GM12875 (cell line): Measurements from ENCODE around the gene TP73.

Source experiments
- H3K4me3 ChIP-seq: one replicate; pipeline ENCODE4 v1.5.1; 2011; ENCODE audit warnings: low read depth, low read length, control low read depth
- TF ChIP-seq, protein P1 (sequence below): IDR thresholded peaks from 2 replicates; pipeline ENCODE4 v1.5.1; 2011; ENCODE audit warnings: low read depth, mild to moderate bottlenecking, control low read depth, inconsistent platforms, low read length, moderate library complexity, borderline replicate concordance; ENCODE audit not compliant: insufficient read depth

TP73 gene

DNA sequence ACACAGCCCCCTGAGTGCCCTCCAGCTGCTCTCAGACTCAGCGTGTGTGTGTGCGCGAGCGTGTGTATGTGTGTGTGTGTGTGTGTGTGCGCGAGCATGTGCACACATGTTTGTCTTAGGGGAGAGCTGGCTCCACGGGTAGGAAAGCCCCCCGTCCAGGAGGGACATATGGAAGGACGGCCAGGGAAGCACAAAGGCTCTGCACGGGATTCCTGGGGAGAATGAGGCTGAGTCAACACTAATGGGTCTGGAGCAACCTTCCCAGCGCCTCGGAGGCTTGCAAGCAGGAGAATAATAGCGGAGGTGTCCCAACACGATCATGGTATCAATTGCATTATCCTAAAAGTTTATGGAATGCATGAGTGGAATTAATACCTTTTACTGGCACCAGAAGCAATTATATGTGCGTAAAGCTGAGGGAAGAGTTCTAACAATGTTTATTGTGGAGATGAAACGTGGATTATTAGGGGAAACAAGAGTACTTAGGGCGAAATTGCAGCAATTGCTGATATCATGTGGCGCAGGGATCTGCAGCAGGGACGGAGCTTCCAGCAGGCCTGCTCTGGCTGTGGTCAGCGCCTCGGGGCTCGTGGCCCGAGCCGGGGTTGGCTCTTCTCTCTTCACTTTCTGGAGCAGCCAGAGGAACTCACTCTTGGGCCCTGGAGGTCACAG is 59.6 kb downstream of the TP73 start:
- no peak overlapping the region for H3K4me3 ChIP-seq
- TF ChIP-seq, protein P1, sequence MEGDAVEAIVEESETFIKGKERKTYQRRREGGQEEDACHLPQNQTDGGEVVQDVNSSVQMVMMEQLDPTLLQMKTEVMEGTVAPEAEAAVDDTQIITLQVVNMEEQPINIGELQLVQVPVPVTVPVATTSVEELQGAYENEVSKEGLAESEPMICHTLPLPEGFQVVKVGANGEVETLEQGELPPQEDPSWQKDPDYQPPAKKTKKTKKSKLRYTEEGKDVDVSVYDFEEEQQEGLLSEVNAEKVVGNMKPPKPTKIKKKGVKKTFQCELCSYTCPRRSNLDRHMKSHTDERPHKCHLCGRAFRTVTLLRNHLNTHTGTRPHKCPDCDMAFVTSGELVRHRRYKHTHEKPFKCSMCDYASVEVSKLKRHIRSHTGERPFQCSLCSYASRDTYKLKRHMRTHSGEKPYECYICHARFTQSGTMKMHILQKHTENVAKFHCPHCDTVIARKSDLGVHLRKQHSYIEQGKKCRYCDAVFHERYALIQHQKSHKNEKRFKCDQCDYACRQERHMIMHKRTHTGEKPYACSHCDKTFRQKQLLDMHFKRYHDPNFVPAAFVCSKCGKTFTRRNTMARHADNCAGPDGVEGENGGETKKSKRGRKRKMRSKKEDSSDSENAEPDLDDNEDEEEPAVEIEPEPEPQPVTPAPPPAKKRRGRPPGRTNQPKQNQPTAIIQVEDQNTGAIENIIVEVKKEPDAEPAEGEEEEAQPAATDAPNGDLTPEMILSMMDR = no peak

DNA sequence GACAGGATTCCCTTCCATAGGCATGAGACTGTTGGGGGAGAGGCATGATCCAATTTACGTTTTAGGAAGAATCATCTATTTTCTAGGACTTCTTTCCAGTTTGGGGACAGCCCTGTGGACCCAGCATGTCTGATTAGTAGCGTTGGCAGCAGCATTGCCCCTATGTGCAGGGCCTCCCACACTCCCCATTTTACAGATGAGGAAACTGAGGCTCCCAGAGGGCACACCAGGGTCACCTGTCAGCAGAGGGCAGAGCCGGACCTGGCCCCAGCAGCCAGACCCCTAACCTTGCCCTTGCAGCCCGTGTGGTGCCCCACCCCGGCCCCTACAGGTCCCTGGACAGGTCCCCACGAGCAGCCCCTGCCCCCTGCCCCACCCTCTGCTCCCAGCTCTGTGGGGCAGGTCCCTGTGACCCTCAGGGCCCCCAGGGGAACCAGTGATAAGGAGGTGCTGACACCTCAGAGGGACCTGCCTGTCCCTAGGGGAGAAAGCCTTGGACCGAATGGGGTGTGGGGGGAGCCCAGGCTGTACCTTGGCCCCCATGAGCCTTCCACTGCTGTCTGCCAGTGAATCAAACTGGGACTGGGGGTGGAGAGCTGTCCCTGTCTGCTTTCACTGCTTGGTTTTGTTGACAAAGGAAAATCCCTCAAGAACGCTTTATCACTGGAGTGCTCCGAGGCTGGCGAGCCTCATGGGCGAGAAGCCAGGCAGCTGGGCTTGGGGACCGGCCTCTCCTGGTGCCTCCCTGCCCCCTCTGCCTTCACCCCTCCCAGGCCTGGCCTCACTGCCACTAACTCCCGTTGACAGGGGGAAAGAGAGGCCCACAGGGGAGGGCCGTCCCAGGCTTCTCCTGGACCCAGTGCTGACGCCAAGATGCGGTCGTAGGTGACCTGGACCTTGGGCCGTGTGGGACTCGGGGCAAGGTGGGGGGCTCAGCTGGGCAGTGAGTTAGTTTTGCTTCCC is 60.5 kb downstream of the TP73 start:
- no peak overlapping the region for H3K4me3 ChIP-seq
- TF ChIP-seq, protein P1 = no peak

DNA sequence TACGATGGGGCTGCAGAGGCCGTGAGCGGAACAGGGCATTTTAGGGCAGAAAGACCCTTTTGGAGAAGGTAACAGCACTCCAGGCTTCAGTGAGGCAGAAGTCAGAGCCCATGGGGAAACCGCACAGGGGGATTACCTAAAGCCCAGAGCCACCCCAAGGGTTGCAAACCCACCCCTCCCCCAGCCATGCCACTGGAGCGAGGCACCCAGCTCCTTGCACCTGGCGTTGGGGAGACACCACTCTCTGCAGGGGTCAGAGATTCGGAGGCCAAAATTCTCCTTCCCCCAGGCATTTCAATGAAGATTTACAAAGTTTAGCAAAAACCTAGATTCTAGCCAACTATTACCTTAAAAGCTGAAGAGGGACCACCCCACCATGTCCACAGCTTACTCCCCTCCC is 61.5 kb downstream of the TP73 start:
- TF ChIP-seq, protein P1 = no peak
- no peak overlapping the region for H3K4me3 ChIP-seq

DNA sequence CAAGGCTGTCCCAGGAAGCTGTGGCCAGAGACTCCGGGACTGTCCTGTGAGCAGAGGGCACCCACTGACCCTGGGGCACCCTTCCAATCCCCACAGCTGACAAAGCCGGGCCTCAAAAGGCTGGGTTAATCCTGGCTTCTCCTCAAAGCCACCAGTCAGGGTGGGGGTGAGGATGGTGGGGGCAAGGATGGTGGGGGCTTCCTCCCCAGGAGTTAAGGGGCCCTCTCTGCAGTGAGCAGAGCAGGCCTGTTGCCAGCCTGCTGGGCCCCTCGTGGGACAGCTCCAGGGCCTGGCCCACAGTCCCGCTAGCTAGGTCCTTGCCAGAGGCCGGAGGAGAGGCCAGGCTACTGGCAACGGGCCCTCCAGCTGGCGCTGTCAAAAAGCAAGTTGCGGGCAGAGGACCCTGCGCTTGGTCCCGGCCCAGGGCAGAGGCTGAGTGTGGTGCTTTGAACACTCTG is 62.0 kb downstream of the TP73 start:
- TF ChIP-seq, protein P1 = no peak
- no peak overlapping the region for H3K4me3 ChIP-seq

DNA sequence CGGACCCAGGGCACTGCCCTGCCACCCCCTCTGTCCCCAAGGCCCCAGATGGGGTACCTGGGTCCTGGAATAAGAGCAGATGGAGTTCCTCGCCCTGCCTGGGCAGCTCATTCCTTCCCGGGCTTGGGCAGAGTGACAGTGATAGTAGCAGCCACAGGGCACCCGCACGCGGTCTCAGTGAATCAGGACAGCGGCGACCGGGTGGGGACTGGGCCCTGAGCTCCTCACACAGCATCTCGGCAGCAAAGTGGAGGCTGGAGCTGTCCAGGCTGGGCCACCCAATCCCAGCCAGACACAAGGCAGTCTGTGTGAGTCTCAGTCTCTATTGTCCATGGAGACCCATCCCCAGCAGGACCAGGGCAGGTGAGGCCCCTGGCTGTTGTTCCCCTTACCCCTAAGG is 62.5 kb downstream of the TP73 start:
- no peak overlapping the region for H3K4me3 ChIP-seq
- TF ChIP-seq, protein P1 = no peak

DNA sequence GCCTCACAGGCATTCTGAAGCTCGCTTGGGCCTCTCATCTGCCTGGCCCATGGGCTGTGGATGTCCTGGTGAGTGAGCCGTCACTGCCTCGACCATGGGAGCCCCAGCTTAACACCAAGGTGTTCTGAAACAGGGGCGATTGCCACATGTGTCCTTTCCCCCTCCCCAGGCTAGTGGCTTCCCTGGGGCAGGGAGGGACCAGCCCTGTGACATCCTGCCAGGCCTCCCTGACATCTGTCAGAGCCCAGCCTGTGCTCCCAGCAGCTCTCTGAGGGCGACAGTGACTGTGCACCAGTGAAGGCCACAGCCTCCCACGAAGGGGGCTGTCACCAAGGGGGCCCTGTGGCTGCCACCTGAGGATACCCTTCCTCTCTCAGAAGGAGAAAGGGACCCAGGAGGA is 64.0 kb downstream of the TP73 start:
- TF ChIP-seq, protein P1 = no peak
- no peak overlapping the region for H3K4me3 ChIP-seq

DNA sequence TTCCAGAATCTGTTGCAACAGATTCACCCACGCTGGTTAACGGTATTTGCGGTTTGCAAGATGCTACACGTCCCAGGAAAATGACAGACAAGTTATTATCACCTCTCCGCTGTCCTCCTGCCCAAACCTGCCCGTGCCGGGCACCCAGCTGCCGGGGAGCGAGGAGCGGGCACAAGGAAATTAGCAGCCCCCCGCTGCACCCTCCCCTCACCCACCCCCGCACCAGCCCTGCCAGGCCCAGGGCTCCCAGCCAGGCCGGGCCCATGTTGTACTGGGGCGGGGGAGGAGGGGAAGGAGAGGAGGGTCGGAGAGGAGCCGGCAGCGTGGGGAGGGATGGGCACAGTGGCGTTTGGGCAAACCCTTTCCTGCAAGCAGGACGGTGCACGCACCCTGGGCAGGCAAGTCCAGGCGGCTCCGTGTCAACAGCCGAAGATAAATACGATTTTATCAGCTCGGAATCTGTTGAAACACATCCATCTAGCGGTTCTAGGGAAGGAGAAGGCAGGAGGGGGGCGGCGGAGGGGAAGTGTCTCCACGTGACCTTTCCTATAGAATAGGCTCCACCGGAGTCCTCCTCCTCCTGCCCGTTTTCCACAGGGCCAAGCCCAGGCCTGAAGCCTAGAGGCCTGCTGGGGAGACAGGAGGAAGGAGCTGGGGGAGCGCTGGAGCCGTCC is 64.9 kb downstream of the TP73 start:
- TF ChIP-seq, protein P1 = no peak

More for the DNA sequence above, 64.9 kb downstream of the TP73 start:
- H3K4me3 ChIP-seq = no peak overlapping the region
